CD14-positive monocyte (primary cell): ENCODE results near the gene MOCOS. TPM values are rescaled to one million over a fixed set of nuclear protein-coding genes. Genes with fewer than 3 reads are reported as not detected.

Source experiments
- DNase-seq, 3 donors: peaks; one replicate each; pipeline ENCODE4 v3.0.0-alpha.2; 2011 to 2022
- H2AFZ ChIP-seq: 2 replicates; pipeline ENCODE4 v1.6.0; 2012; ENCODE audit warnings: mild to moderate bottlenecking, low read depth, low read length, inconsistent platforms; ENCODE audit not compliant: insufficient read depth, poor library complexity, severe bottlenecking
- H3K27ac ChIP-seq, 2 donors: 1 replicate in 1 of 2; 2 replicates in 1 of 2; pipeline ENCODE4 v1.5.1; 2012 to 2013; ENCODE audit warnings: low read length in 2 of 2, control low read depth in 1 of 2, inconsistent platforms in 1 of 2, low read depth in 1 of 2, mild to moderate bottlenecking in 1 of 2
- H3K27me3 ChIP-seq, 2 donors: one replicate each; pipeline versions ENCODE4 v1.6.0 to v1.6.1; 2011 to 2013; ENCODE audit warnings: low read length in 2 of 2; ENCODE audit not compliant: control insufficient read depth in 2 of 2, insufficient read depth in 2 of 2
- H3K36me3 ChIP-seq, 2 donors: replicated peaks in 1 of 2; 1 replicate in 1 of 2; 2 replicates in 1 of 2; pipeline versions ENCODE4 v1.5.1 to v1.6.1; 2012 to 2013; ENCODE audit warnings: low read length in 2 of 2, control low read depth in 1 of 2, inconsistent platforms in 1 of 2, mild to moderate bottlenecking in 1 of 2; ENCODE audit not compliant: insufficient read depth in 2 of 2, control insufficient read depth in 1 of 2
- H3K4me1 ChIP-seq, 2 donors: 1 replicate in 1 of 2; 2 replicates in 1 of 2; pipeline versions ENCODE4 v1.5.1 to v1.6.1; 2012 to 2013; ENCODE audit warnings: low read length in 2 of 2, control low read depth in 1 of 2, inconsistent platforms in 1 of 2, mild to moderate bottlenecking in 1 of 2, moderate library complexity in 1 of 2; ENCODE audit not compliant: insufficient read depth in 2 of 2, control insufficient read depth in 1 of 2
- H3K4me2 ChIP-seq: replicated peaks from 2 replicates; pipeline ENCODE3; 2012; ENCODE audit warnings: low read length, moderate library complexity, mild to moderate bottlenecking; ENCODE audit not compliant: poor library complexity, severe bottlenecking; ENCODE audit errors: extremely low read depth
- H3K4me3 ChIP-seq, 3 experiments: fragments of 200-600 bp in 1 of 3; sonication (generic) in 1 of 3; replicated peaks in 1 of 3; 1 replicate in 2 of 3; 2 replicates in 1 of 3; pipeline ENCODE4 v1.5.1; 2011 to 2013; ENCODE audit warnings: low read length in 3 of 3, mild to moderate bottlenecking in 3 of 3, control low read depth in 2 of 3, low read depth in 2 of 3, inconsistent platforms in 1 of 3, moderate library complexity in 1 of 3
- H3K79me2 ChIP-seq: 2 replicates; pipeline ENCODE4 v1.6.0; 2012; ENCODE audit warnings: mild to moderate bottlenecking, control low read depth, inconsistent platforms, low read length, moderate library complexity; ENCODE audit not compliant: insufficient read depth
- H3K9ac ChIP-seq: 2 replicates; pipeline ENCODE4 v1.6.0; 2017; ENCODE audit warnings: low read length, mild to moderate bottlenecking; ENCODE audit not compliant: insufficient read depth, poor library complexity, severe bottlenecking
- H3K9me3 ChIP-seq, 2 donors: replicated peaks in 1 of 2; 1 replicate in 1 of 2; 2 replicates in 1 of 2; pipeline versions ENCODE4 v1.5.1 to v1.6.1; 2012 to 2013; ENCODE audit warnings: low read length in 2 of 2, control low read depth in 1 of 2; ENCODE audit not compliant: control insufficient read depth in 1 of 2, insufficient read depth in 1 of 2
- H4K20me1 ChIP-seq: 2 replicates; pipeline ENCODE4 v1.6.0; 2012; ENCODE audit warnings: mild to moderate bottlenecking, low read length, control low read depth, moderate library complexity; ENCODE audit not compliant: insufficient read depth
- H3K27ac Mint-ChIP-seq, 7 donors: one replicate each; pipeline ENCODE4 v1.8.0; 2020; ENCODE audit warnings: mild to moderate bottlenecking in 7 of 7, mixed read lengths in 7 of 7, moderate library complexity in 6 of 7, inconsistent platforms in 2 of 7
- H3K27me3 Mint-ChIP-seq, 3 donors: one replicate each; pipeline ENCODE4 v1.8.0; 2021 to 2022; ENCODE audit warnings: low read depth in 3 of 3, mild to moderate bottlenecking in 3 of 3, mixed read lengths in 3 of 3, moderate library complexity in 3 of 3, inconsistent platforms in 1 of 3
- H3K36me3 Mint-ChIP-seq, 2 donors: one replicate each; pipeline ENCODE4 v1.8.0; 2020; ENCODE audit warnings: mixed read lengths in 2 of 2, inconsistent platforms in 1 of 2, mild to moderate bottlenecking in 1 of 2
- H3K4me1 Mint-ChIP-seq: one replicate; pipeline ENCODE4 v1.8.0; 2020; ENCODE audit warnings: mild to moderate bottlenecking, mixed read lengths
- H3K4me3 Mint-ChIP-seq, 2 donors: one replicate each; pipeline ENCODE4 v1.8.0; 2020; ENCODE audit warnings: mild to moderate bottlenecking in 2 of 2, mixed read lengths in 2 of 2, moderate library complexity in 1 of 2
- H3K9me3 Mint-ChIP-seq, 7 donors: one replicate each; pipeline ENCODE4 v1.8.0; 2020 to 2022; ENCODE audit warnings: mixed read lengths in 7 of 7, mild to moderate bottlenecking in 6 of 7, moderate library complexity in 6 of 7, inconsistent platforms in 2 of 7
- whole genome bisulfite sequencing: methylation state at CpG from one replicate; pipeline ENCODE4 v1.1.5; 2013; ENCODE audit warnings: missing lambda C conversion rate; ENCODE audit not compliant: insufficient coverage; 5-methylcytosine and 5-hydroxymethylcytosine counted together
- intact Hi-C, 2 donors: fragments of 100-400 bp; cut with micrococcal nuclease; formaldehyde crosslinking; loops; one replicate each; pipeline versions ENCODE4 v1.15.0 to v1.15.1; 2023
- polyA plus RNA-seq, 3 donors: library from polyadenylated mRNA; depleted of rRNA in 1 of 3; unstranded in 2 of 3; stranded (reverse) in 1 of 3; fragments of 300-500 nt in 2 of 3; fragments of >200 nt in 1 of 3; fragmentation: Illumina TruSeq in 2 of 3; gene quantifications; 1 replicate in 2 of 3; 2 replicates in 1 of 3; pipeline ENCODE4 v1.2.3, GENCODE V29; 2012 to 2021
- TF ChIP-seq, protein P1 (sequence below): fragments of 200-600 bp; IDR thresholded peaks from one replicate; pipeline ENCODE4 v1.8.0; 2022; ENCODE audit warnings: antibody characterized with exemption, mild to moderate bottlenecking

MOCOS gene
- polyA plus RNA-seq, 3 donors, result 0.03 to 0.05 TPM; not detected in 1

DNA sequence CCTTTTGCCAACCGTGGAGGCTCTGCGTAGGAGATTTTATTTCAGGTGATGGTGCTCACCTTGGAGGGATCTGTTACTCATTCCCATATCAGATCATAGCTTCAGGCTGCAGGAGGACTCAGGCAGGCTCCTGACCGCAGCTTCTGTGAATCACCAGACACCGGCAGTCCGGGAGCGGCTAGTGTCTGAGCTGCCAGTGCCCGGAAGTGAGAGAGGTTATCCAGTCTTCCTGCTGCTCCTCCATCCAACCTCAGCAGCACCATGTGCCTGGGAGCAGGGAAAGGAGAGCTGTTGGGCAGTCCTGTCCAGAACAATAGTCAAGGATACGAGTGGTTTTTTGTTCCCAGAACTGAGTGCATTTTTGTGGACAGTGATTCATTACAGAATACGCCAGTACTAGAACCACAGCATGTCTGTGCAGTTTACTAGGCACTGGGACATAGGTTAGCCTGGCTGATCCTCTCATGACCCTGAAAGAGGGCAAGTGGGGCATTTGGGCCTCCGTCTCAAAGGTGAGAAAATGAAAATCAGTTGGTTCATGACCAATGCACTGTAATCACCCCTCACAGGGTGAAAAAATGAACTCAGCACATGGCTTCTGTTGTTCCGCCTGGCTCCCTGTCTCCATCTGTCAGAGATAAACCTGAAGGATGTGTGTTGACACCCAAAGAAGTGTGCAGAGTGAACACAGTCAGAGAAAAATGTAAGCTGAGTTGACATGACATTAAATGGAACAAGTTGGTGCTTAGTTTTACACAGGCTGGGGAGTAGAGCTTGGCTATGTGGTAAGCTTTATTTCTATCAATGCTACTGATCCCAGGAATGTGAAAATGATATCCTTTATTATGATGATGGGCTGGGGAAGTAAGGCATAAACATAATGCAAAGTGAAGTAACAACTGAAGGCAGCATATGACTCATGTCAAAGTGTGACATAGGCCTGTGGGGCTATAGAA is 122.4 kb downstream of the MOCOS start:
- Histone ChIP-seq H3K9ac (no peak overlapping the region), H3K36me3 (no peaks in the 10 kb centered on the region), H4K20me1 (no peaks in the 10 kb centered on the region), H3K9me3 (no peaks in the 10 kb centered on the region), H3K4me3 (no peak overlapping the region), H3K4me1 (no peaks in the 10 kb centered on the region), H3K27me3 (peaks cover 0 to 2% of the 10 kb centered on the region in 2 donors), H3K79me2 (no peaks in the 10 kb centered on the region), H3K27ac (no peak overlapping the region), H2AFZ (no peak overlapping the region), H3K4me2 (no peak overlapping the region)
- WGBS, result 73% methylated on average over 5 of the region's 11 CpGs
- intact Hi-C loops, result no loop called here
- Mint-ChIP-seq H3K36me3 (no peaks in the 10 kb centered on the region), H3K27ac (no peak overlapping the region), H3K27me3 (peaks cover 13 to 39% (median 18%) of the 10 kb centered on the region in 3 donors), H3K9me3 (no peaks in the 10 kb centered on the region), H3K4me1 (no peaks in the 10 kb centered on the region), H3K4me3 (no peak overlapping the region)
- no peak for DNase-seq
- TF ChIP-seq, protein P1, sequence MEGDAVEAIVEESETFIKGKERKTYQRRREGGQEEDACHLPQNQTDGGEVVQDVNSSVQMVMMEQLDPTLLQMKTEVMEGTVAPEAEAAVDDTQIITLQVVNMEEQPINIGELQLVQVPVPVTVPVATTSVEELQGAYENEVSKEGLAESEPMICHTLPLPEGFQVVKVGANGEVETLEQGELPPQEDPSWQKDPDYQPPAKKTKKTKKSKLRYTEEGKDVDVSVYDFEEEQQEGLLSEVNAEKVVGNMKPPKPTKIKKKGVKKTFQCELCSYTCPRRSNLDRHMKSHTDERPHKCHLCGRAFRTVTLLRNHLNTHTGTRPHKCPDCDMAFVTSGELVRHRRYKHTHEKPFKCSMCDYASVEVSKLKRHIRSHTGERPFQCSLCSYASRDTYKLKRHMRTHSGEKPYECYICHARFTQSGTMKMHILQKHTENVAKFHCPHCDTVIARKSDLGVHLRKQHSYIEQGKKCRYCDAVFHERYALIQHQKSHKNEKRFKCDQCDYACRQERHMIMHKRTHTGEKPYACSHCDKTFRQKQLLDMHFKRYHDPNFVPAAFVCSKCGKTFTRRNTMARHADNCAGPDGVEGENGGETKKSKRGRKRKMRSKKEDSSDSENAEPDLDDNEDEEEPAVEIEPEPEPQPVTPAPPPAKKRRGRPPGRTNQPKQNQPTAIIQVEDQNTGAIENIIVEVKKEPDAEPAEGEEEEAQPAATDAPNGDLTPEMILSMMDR, result no peak

DNA sequence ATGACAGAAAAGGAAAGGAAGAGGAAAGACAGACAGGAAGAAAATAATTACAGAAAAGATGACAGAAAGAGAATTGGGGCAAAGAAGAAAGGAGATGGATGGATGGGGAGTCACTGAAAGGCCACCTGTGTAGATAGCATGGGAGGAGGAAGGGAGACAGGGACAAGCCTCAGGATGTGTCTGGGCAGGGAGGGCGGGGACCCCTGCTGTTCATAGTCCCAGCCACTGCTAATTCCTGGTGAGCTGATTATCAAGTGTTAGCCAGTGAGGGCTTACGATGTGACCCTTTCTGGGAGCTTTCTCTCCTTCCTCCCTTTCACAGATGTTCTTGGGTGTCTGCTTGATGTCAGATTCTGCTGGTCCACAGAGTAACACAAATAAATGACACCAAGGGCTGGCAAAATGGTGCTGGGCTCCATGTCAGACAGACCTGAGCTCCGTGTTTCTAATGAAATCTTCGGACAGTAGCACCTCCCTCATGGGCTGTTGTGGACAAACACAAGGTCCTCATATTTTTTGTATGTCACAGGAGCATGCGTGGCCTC is 123.8 kb downstream of the MOCOS start:
- Histone ChIP-seq H2AFZ (no peak overlapping the region), H3K27ac (no peak overlapping the region), H3K27me3 (no peaks in the 10 kb centered on the region), H3K9ac (no peak overlapping the region), H4K20me1 (no peaks in the 10 kb centered on the region), H3K4me3 (no peak overlapping the region), H3K9me3 (no peaks in the 10 kb centered on the region), H3K36me3 (no peaks in the 10 kb centered on the region), H3K4me1 (no peaks in the 10 kb centered on the region), H3K4me2 (no peak overlapping the region), H3K79me2 (no peaks in the 10 kb centered on the region)
- Mint-ChIP-seq H3K4me3 (no peak overlapping the region), H3K4me1 (no peaks in the 10 kb centered on the region), H3K9me3 (no peaks in the 10 kb centered on the region), H3K27ac (no peak overlapping the region), H3K27me3 (peaks cover 9 to 27% (median 13%) of the 10 kb centered on the region in 3 donors), H3K36me3 (no peaks in the 10 kb centered on the region)
- no peak for DNase-seq
- 83% methylated on average over 5 of the region's 5 CpGs for WGBS
- TF ChIP-seq, protein P1, result no peak
- intact Hi-C loops, result no loop called here
